ENCODE results near the gene CXCL13. TPM values are rescaled to one million over a fixed set of nuclear protein-coding genes. Genes with fewer than 3 reads are reported as not detected.
"Not testable (repeated sequence)": the region's sequence is repeated elsewhere in the genome, so short reads cannot be mapped to it uniquely, and the experiment has no call there.

CXCL13 gene
- total RNA-seq, 1 experiment from 2014 or later: not detected

- intact Hi-C loops (cut with micrococcal nuclease; ENCODE audit: unreplicated experiment): no loop called here
- Histone ChIP-seq H3K27me3 (ENCODE audit: insufficient read depth, low read depth) (no peaks in the 10 kb centered on the region), H3K4me3 (no peak overlapping the region), H3K9me2 (ENCODE audit: insufficient read depth) (no peaks in the 10 kb centered on the region), H3K36me3 (ENCODE audit: low read depth) (no peaks in the 10 kb centered on the region), H3K79me2 (ENCODE audit: low read depth) (no peaks in the 10 kb centered on the region), H3K4me2 (no peak overlapping the region), H3K9me3 (ENCODE audit: insufficient read depth, low read depth) (no peaks in the 10 kb centered on the region), H3K4me1 (replicated peaks; ENCODE audit: insufficient read depth) (no peaks in the 10 kb centered on the region; the same call in 1 of the 2 replicates), H4K20me1 (ENCODE audit: insufficient read depth) (no peaks in the 10 kb centered on the region), H2AFZ (no peak overlapping the region), H3F3A (ENCODE audit: insufficient read depth, low read depth) (no peaks in the 10 kb centered on the region), H3K27ac (no peak overlapping the region)
- ChIA-PET POLR2A (ENCODE audit: unreplicated experiment) (no interaction called here), CTCF (no interaction called here)
- BruUV-seq (replicated peaks): no TSS peak
- no peak for DNase-seq
- TF ChIP-seq, protein P1, sequence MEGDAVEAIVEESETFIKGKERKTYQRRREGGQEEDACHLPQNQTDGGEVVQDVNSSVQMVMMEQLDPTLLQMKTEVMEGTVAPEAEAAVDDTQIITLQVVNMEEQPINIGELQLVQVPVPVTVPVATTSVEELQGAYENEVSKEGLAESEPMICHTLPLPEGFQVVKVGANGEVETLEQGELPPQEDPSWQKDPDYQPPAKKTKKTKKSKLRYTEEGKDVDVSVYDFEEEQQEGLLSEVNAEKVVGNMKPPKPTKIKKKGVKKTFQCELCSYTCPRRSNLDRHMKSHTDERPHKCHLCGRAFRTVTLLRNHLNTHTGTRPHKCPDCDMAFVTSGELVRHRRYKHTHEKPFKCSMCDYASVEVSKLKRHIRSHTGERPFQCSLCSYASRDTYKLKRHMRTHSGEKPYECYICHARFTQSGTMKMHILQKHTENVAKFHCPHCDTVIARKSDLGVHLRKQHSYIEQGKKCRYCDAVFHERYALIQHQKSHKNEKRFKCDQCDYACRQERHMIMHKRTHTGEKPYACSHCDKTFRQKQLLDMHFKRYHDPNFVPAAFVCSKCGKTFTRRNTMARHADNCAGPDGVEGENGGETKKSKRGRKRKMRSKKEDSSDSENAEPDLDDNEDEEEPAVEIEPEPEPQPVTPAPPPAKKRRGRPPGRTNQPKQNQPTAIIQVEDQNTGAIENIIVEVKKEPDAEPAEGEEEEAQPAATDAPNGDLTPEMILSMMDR (conservative IDR thresholded peaks at IDR 0.05): no peak
- no peak for TF ChIP-seq EZH2 (IDR thresholded peaks at IDR 0.05; ENCODE audit: low read depth)
Observed at GRCh38 chr4:77635246-77635645, 29.6 kb downstream of the CXCL13 start.

DNA sequence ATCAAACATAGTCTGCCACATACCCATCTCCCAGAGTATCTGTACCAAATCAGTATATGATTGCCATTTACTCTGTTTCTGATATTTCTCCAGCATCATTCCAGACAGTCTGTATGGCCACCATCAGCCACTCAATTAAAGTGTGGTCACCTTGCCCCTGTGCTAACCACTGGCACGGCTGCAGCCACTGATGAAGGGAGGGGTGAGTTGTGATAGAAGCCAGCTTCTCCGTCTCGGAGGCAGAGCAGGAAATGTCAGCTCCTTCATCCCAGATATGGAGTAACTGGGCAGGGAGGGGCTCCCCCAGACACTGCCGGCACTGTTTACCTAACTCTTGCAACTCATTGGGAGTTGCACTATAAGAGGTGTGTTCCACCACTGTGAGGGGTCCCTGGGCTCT, 30.3 kb downstream of the CXCL13 start:
- no peaks in the 10 kb centered on the region for H3K27me3 ChIP-seq (ENCODE audit: insufficient read depth, low read depth)
- no peaks in the 10 kb centered on the region for H3K9me3 ChIP-seq (ENCODE audit: insufficient read depth, low read depth)
- no TSS peak for BruUV-seq (replicated peaks)
- DNase-seq: no peak
- H3K4me1 ChIP-seq (replicated peaks; ENCODE audit: insufficient read depth): no peaks in the 10 kb centered on the region; the same call in 1 of the 2 replicates
- no peak overlapping the region for H3K4me3 ChIP-seq
- no peak overlapping the region for H2AFZ ChIP-seq
- no peaks in the 10 kb centered on the region for H3F3A ChIP-seq (ENCODE audit: insufficient read depth, low read depth)
- H3K27ac ChIP-seq: no peak overlapping the region
- H3K9me2 ChIP-seq (ENCODE audit: insufficient read depth): no peaks in the 10 kb centered on the region
- H4K20me1 ChIP-seq (ENCODE audit: insufficient read depth): no peaks in the 10 kb centered on the region
- ChIA-PET POLR2A (ENCODE audit: unreplicated experiment) (interaction anchor here (0.6 kb wide), 1 partner anchor 407 kb away, joined by 4 read pairs; no protein-coding TSS in a partner anchor), CTCF (no interaction called here)
- TF ChIP-seq, protein P1 (conservative IDR thresholded peaks at IDR 0.05): no peak
- no peak overlapping the region for H3K4me2 ChIP-seq
- intact Hi-C loops (cut with micrococcal nuclease; ENCODE audit: unreplicated experiment): no loop called here
- H3K36me3 ChIP-seq (ENCODE audit: low read depth): no peaks in the 10 kb centered on the region
- H3K79me2 ChIP-seq (ENCODE audit: low read depth): no peaks in the 10 kb centered on the region

DNA sequence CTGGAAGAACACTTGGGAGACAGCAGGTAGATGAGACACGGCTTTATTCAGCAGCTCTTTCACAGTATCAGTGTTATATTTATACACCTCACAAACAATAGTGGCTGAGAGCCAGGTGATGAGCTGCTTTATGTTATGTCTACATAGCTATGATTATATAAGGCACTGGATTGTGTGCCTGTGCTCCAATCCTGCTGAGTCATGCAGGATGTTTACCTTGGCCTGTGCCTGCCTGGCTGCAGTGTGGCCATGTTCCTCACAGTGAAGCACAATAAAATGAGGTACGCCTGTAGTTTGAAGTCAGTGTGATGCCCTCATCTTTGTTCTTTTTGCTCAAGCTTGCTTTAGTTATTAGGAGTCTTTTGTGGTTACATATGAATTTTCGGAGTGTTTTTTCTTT, 31.3 kb downstream of the CXCL13 start:
- Histone ChIP-seq H3K4me3 (no peak overlapping the region), H4K20me1 (ENCODE audit: insufficient read depth) (no peaks in the 10 kb centered on the region), H3K4me2 (no peak overlapping the region), H3K36me3 (ENCODE audit: low read depth) (no peaks in the 10 kb centered on the region), H3K9me3 (ENCODE audit: insufficient read depth, low read depth) (no peaks in the 10 kb centered on the region), H3K27me3 (ENCODE audit: insufficient read depth, low read depth) (no peaks in the 10 kb centered on the region), H2AFZ (no peak overlapping the region; the same call in 1 of the 2 replicates), H3K79me2 (ENCODE audit: low read depth) (no peaks in the 10 kb centered on the region), H3F3A (ENCODE audit: insufficient read depth, low read depth) (no peaks in the 10 kb centered on the region), H3K27ac (peak overlapping the region; percentile 36; the same call in 1 of the 2 replicates), H3K4me1 (replicated peaks; ENCODE audit: insufficient read depth) (no peaks in the 10 kb centered on the region; the same call in 1 of the 2 replicates), H3K9me2 (ENCODE audit: insufficient read depth) (no peaks in the 10 kb centered on the region)
- no TSS peak for BruUV-seq (replicated peaks)
- ChIA-PET CTCF (no interaction called here), POLR2A (ENCODE audit: unreplicated experiment) (interaction anchor here (0.6 kb wide), 1 partner anchor 227 kb away, joined by 21 read pairs; no protein-coding TSS in a partner anchor)
- TF ChIP-seq EZH2 (IDR thresholded peaks at IDR 0.05; ENCODE audit: low read depth): no peak
- TF ChIP-seq, protein P1 (conservative IDR thresholded peaks at IDR 0.05): no peak
- intact Hi-C loops (cut with micrococcal nuclease; ENCODE audit: unreplicated experiment): no loop called here
- peak; percentile 8 to 51 for DNase-seq

DNA sequence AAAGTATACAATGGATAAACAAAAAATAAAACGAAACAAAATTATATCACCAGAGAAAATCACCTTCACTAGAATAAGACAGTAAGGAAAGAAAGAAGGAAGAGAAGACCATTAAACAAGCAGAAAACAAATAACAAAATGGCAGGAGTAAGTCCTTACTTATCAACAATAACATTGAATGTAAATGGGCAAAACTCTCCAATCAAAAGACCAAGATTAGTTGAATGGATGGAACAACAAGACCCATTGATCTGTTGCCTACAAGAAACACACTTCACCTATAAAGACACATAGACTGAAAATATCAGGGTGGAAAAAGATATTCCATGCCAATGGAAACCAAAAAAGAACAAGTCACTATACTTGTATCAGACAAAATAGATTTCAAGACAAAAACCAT, 38.4 kb downstream of the CXCL13 start:
- H3K79me2 ChIP-seq (ENCODE audit: low read depth); CTCF ChIA-PET; H3K27me3 ChIP-seq (ENCODE audit: insufficient read depth, low read depth); H3K4me2 ChIP-seq; H3K9me2 ChIP-seq (ENCODE audit: insufficient read depth); H3K4me1 ChIP-seq (replicated peaks; ENCODE audit: insufficient read depth); POLR2A ChIA-PET (ENCODE audit: unreplicated experiment); H2AFZ ChIP-seq; H3K36me3 ChIP-seq (ENCODE audit: low read depth); intact Hi-C loops (cut with micrococcal nuclease; ENCODE audit: unreplicated experiment); H3K27ac ChIP-seq; DNase-seq; H3K9me3 ChIP-seq (ENCODE audit: insufficient read depth, low read depth); BruUV-seq (replicated peaks); H3F3A ChIP-seq (ENCODE audit: insufficient read depth, low read depth); H3K4me3 ChIP-seq; H4K20me1 ChIP-seq (ENCODE audit: insufficient read depth): not testable (repeated sequence)

Measured in PC-9 (cell line).